ENCODE results near the gene ATP9B.

DNA sequence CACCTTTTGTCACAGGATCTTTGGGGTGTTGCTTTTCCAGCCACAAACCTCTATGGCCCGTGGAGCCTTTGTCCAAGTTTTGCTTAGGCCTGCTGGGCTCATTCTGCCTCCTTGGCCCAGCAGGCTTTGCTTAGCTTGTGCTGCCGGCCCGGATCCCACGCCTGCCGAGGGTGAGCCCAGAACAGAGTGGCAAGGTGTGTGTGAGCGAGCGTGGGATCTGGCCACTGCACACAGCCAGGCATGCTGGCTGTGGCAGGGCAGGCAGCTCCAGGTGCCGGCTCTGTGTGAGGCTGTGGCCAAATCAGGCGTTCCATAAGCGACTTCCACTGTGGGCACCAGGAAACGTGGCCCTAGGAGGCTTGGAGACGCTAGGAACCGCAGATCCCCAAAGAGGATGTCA is 97.5 kb downstream of the ATP9B start:
- TF ChIP-seq YY1 (IDR thresholded peaks at IDR 0.05; ENCODE audit: insufficient read depth, insufficient read length) (no peak), SUZ12 (IDR thresholded peaks at IDR 0.05; ENCODE audit: extremely low read depth, insufficient read depth, insufficient read length) (no peak)
